HG02938 (cell line): Measurements from ENCODE around the gene FAM221B.

Experiments used
- ATAC-seq: cut with Tn5 transposase; IDR thresholded peaks from one replicate; pipeline ENCODE4 v1.9.1; 2021; ENCODE audit warnings: mild to moderate bottlenecking, moderate library complexity; ENCODE audit not compliant: unreplicated experiment

Gene FAM221B

DNA sequence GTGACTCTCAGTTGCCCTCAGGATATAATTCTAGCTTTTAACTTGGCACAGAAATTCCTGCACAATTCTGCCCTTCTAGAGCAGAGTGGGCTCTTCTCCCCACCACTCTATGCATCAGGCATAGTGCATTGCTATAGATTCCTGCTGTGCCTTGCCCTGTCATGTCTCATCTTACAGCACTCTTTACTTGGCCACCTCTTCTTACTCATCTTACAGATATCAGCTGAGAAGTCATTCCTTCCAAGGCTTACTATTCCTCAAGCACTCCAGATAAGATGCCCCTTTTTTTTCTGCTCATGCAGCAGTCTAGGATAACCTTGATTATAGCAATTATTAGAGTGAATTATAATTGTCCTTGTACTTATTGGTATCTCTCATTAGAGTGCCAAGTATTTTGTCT lies 5.6 kb downstream of the FAM221B start:
- no peak for ATAC-seq

DNA sequence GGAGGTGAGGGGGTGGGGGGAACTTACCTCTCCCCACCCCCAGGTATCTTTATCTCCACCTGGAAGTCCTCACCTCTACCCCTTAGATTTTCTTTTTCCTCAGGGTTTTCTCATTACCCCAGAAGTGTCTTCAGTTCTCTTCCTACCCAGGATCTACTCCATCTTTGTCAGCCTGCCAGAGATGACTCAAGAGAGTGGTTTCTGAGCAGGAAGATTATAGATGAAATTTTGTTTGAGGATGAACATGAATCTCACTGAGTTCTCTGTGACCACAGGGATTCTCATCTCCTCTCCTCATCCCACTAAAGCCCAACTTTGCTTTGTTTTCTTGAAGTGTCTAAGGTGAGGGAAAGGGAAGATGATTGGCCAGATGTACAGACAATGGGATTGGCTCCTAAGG lies 8.5 kb downstream of the FAM221B start:
- ATAC-seq: no peak

DNA sequence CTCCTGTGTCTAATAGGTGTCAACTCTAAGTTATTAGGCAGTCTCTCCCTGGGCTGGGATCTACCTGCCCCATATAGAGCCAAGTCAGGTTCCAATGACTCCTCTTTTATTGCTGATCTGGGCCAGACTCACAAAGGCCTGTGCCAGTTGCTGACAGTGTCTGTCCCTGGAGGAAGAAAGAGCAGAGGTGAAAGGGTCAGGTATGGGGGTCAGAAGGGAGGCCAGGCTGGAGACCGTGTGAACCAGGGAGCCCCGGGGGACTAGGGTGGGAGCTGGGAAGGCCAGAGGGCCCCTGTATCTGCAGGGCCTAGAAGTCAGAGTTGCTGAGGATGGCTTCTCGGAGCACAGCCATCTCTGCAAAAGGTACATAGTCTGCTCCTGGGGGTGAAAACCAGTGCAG lies 10.2 kb downstream of the FAM221B start:
- ATAC-seq: no peak

DNA sequence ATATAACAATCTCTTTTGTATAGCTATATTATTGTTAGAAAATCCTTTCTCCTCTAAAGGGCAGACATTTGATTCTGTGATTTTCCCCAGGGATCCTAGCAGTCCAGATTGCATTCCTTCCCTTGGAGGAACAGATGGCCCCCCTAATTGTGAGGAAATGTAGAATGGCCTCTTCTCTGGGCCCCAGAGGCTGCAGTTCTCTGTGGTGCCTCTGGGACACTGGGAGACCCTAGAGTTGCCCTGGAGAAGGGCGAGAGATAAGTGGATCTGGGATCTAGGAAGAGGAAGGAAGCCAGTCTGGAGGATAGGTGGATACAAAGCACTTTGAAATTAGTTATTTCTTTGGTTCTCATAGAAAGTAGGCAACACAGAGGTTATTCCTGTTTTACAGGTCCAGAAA lies 11.8 kb downstream of the FAM221B start:
- ATAC-seq: no peak

DNA sequence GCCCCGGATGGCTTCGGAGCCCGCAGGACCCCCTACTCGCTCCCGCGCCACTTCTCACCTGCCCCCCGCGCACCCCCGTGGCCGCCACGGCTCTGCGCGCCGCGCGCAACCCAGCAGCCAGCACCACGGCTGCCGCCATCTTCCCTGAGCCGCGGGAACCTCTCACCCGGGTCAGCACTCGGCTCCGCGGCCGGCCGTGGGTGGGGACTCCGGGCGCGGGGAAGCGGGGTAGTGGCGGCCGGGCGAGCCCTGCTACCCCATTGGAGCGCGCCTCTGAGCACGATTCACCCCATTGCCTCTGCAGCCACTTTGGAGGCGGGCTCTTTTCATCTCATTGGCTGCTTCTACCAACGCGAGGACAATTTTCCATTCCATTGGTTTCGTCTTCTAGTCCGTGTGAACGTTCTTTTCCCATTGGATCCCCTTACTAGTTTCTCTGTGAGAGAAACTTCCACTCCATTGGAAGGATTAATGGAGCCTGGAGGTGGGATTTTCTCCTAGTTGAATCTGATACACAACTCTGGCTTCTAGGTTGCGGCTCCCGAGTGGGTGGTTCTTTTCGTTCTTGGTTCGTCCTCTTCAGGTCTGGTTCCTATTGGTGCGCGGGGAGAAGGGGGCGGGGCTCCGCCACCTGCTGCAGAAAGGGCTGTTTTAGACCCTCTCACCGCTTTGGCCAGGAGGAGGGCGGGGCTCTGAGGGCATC lies 13.5 kb downstream of the FAM221B start, which contains the start of gene HINT2:
Gene HINT2, minus strand, starts transcription at position 202 of the 703 bp plus-strand sequence. Its CDS starts 63 bp downstream, at position 139.
- ATAC-seq: peak; percentile 71

DNA sequence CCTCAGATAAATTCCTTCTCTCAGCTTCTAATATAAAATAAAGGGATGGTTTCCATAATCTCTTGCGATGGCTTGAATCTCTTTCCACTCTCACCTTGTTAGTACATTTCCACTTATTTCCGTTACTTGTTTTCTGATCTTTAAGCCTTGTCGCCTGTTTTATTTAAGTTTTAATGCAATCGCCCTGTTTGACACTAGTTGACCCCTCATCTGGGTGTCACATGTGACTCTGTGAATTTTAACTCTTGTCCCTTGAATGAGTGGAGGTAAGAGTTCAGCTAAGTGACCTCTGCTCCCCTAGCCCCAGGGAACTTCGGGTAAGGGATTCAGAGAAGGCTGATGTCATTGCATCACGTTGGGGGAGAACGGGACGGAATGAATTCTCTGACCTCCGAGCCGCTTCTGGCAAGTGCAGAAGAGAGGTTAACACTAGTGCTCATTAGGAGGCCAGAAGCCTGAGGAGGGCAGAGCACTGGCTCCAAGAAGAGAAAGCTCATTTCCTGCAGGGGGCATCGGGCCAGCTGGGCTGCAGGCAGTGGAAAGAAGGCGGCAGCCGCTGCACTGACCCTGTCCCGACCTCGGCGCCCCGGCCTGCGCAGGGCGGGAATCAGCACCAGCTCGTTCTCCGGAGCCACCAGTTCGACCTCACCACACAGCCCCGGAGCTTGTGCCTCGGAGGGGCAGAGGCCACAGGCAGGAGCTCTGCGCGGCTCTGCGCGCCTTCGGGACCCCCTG lies 14.3 kb downstream of the FAM221B start:
- ATAC-seq: peak; percentile 18

DNA sequence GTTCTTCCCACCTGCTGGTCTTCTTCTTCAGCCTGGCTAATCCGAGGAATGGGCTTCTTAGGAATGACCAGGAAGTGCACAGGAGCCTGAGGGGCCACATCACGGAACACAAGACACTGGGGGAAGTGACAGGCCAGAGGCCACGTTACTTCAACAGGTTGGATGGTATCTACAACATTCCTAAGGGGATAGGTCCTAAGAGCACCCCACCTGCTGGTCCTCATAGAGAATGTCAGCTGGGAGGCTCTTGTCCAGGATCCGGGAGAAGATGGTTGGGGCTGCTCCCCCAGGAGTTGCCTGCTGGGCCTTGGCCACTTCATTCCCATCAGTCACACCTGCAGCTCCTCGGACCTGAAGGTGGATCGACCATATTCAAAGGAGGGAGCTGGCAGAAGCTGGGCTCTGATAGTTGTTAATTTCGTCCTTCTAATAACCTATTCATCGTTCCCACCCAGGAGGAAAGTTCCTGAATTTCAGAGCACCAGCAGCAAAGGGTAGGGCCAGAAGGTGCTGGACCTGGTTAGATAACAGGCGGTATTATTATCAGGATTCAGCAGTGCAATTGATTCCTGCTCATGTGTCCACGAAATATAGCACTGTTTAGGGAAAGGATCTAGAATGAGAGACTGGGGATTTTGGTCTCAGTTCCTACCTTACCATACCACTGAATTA lies 15.0 kb downstream of the FAM221B start:
- no peak for ATAC-seq

DNA sequence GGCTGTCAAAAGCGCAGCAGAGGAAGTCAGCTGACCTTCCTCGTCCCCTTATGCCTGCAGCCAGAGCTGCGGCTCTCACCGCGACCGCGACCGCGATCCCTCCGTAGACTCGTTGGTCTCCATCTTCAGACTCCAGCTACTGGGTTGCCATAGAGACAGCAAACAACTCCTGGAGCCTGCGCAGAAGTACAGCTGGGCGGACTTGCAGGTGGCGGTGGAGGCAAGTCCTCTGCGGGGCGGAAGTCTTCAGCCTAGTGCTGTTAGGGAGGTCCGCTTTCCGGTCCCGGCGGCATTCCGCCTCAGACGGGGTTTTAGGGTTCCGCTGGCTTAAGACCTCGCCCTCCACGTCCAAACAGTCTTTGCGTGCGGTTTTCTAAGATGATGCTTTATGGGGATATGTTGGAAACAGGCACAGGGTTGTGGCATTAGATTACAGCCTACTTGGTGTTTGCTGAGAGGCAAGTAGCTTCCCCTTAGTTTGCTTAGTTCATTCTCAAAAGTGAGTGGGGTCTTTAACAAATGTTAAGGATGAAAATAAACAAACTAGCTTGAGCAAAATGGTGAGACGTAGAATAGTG lies 16.4 kb downstream of the FAM221B start, which contains the start of gene SPAG8:
Gene SPAG8, minus strand, starts transcription at position 238 of the 578 bp plus-strand sequence. Its CDS starts 115 bp downstream, at position 123.
- peak; percentile 58 for ATAC-seq

DNA sequence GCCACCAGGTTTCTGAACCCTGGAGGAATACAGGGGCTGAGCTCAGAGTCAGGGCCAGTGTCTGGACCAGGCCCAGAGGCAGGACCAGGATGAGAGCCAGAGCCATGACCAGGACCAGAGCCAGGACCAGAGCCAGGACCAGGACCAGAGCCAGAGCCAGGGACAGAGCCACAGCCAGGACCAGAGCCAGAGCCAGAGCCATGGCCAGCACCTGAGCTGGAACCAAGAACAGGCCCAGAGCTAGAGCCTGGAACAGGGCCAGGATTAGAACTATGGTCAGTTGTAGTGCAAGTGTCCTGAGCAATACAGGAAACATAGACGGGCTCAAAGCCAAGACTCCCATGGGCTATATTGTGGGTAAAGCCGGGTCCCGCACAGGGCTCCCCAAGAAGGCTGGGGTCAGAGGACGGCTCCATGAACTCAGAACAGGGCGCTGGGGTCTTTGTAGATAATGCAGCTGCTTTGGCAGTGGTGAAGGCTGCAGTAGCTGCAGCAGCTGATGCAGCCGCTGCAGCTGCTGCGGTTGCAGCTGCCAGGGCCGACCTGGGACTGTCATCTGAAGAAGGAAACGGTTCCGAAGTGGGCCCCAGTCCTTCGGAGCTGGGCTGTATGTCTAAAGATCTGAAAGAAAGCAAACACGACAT lies 17.0 kb downstream of the FAM221B start:
- ATAC-seq: no peak

DNA sequence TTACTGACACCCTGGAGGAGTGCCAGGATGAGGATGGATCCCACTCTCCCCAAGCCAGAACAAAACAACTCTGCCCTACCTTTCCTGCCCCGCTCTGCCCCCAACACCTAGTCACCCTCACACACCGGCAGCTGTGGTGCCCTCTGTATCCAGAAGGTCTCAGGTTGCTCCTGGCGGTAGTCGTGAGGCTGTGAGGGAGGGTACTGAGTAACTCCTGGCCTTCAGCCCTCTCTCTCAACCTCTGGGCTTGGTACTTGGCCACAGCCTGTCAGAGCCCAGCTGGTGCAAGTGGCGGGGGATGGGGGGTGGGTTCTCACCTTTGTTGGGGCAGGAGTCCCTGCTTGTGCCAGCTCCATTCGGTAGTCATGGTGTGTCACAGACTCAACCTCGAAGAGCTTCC lies 18.4 kb downstream of the FAM221B start:
- ATAC-seq: no peak

DNA sequence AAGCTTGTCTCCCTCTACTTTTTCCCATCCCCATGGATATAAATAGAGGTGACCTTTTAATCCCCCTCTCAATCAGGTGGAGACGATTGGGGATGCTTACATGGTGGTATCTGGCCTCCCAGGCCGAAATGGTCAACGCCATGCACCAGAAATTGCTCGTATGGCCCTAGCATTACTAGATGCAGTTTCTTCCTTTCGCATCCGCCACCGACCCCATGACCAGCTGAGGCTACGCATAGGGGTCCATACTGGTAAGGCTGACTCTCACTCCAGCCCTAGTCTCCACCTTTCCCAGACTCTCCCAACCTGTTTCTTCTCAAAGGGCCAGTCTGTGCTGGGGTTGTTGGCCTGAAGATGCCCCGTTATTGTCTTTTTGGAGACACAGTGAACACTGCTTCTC lies 20.1 kb downstream of the FAM221B start:
- no peak for ATAC-seq

DNA sequence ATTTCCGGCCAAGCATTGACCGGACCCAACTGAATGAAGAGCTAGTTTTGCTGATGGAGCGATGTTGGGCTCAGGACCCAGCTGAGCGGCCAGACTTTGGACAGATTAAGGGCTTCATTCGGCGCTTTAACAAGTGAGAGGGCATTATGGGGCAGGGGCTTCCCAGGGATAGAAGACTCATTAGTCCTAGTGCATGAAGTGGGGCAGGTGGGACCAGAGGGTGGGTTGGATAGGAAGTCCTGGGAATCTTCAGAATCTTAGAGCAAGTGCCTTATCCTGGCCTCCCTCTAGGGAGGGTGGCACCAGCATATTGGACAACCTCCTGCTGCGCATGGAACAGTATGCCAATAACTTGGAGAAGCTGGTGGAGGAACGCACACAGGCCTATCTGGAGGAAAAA lies 22.4 kb downstream of the FAM221B start:
- ATAC-seq: no peak

DNA sequence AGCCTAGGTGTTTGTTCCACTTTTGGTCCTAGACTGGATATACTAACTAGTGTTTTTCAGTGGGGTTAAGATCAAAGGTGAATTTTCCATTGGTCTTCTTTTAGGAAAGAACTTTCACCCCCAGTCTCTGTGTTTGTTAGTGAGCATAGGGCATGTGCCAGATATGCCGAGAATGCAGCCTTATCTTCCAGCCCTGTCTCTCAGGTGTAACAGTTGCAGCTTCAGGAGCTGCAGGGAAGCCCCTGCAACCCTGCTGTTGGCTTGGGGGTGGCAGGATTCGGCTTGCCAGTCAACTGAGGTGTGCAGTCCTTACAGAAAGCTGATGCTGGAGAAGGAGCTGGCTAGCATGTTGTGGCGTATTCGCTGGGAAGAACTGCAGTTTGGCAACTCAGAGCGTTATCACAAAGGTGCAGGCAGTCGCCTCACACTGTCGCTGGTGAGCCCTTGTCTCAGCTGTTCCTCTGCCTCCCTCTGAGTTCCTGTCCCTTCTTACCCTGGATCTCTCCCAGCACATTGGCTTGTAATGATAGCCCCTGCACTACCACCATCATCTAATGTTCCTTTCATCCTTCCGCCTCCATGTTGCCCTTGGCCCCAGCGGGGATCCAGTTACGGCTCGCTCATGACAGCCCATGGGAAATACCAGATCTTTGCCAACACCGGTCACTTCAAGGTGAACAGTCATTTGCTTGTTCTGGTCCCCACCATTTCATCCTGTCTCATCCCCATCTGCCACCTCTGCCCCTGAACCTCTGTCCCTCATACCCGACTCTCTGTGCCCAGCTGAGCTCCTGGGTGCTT lies 27.0 kb downstream of the FAM221B start:
- ATAC-seq: no peak

DNA sequence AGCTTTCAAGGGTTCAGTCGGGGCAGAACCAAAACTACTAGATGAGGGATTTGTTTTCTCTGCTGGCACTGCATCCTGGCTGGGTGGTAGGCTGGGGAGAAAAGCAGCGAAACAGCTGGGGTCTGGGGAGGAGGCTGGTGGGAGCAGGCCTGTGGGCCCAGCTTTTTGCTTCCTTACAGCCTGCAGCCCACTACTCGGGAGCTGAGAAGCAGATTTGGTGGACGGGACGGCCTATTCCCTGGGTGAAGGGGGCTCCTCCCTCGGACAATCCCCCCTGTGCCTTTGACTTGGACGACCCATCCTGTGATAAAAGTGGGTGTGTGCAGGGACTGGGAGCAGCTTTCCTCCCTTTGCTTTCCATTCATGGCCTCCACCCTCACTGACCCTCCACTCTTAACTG lies 28.0 kb downstream of the FAM221B start:
- ATAC-seq: no peak

DNA sequence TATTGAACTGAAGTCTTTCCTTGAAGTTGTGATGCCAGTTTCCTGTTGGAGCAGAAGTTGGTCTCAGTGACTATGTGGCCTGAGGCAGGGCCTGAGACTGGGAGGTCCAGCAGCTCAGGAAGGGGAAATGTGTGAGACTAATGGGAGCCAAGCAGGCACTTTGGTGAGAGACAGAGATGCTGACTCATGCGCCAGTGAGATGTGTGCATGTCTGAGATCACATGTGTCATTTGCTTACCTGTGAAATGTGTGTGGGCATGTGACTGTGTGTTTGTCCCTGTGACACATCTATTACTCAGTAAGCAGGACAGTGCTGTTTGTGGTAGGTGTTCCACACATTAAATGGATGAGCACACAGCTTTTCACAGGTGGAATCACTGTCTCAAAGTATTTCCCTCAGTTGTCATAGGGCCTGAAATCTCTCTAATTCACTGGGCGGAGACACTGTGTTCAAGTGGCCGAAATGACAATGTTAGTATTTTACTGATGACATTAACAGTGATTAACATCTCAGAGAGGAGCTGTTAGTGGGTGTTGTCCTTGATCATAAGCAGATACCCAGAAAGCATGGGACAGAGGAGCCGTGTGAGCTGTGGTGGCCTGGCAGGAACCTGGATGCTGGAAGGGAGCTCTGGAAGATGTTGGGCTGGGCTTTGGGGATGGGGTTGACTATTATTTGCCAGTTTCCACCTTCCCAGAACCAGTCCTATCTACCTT lies 29.7 kb downstream of the FAM221B start:
- ATAC-seq: no peak

DNA sequence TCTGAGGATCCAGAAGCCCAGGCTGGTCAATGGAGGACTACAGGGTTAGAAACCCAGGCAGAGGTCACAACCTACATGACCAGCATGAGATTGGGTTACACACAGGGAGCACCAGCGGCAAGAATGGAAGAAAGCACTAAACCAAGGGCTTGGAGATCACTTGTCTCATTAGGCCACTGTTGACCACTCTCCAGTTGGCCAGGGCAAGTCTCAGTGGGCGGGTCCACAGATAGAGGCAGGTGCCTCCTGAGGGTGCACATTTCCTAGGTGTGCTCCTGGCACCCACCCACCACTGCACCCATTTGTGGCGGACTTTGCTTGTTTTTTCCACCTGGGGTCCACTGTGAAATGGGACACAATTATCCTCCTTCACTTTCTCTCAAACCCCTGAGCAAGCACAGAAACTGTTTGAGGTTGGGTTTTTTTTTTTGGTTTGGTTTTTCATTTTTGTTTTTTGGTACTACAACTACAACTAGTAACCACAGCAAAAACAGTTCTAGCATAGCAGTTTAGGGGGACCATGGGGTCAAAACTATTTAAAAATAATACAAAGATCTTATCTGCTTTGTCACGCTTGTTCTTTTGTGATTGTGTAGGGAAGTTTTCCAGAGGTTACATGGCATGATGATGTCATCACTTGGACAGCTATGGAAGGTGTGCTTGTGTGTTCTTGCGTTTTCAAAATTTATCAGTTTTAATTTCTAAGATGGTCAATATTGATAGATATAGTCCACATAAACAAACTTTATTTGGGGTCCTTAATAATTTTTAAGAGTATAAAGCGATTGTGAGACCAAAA lies 31.0 kb downstream of the FAM221B start:
- no peak for ATAC-seq

DNA sequence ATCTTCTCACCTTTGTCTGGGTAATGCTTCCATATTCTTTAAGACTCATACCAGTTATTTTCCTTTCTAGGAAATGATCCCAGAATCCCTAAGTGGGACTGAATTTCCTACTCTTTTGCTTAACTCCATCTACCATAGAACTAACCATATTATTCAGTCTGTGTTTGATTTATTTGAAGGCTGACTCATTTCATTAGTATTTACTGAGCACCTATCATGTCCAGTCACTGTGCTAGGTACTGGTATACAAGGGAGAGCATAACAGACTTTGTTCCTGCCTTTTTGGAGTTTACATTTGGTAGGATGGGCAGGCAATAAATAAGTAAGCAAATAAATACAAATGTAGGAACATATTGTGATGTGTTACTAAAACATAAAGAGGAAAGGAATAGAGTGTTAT lies 32.8 kb downstream of the FAM221B start:
- no peak for ATAC-seq

DNA sequence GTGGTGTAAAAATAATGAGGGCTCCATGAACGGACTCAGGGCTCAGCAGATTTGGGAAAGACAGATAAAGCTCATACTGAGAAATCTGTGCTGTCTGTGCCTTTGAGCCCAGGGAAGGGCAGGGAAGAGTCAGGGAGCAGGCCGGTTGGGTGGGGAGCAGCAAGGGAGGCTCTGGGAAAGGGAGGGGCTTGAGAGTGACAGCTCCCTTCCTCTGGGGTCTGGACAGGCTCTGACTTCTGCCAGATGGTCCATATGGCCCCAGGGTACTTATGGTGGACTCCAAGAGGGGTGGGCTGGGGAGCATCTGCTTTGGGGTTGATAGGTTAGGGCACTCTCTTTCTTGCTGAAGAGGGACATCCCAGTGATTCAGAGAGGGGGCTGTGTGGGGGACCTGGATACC lies 35.1 kb downstream of the FAM221B start:
- ATAC-seq: no peak

DNA sequence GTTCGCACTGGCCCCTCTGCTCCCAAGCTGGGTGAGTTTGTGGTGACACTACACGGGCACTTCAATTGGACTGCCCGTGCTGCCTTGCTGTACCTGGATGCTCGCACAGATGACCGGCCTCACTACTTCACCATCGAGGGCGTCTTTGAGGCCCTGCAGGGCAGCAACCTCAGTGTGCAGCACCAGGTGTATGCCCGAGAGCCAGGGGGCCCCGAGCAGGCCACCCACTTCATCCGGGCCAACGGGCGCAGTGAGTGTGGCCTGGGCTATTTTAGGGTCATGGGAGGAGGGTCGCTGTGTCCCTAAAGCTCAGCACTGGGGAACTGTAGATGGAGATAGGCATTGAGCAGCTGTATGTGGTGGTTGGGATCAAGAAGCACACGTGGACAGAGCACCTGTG lies 35.7 kb downstream of the FAM221B start:
- no peak for ATAC-seq
